HCT116 (cell line): ENCODE data around the gene MUC6. TPM values are rescaled to one million over a fixed set of nuclear protein-coding genes. Genes with fewer than 3 reads are reported as not detected.

Experiments used
- ATAC-seq: fragments of 200-7000 bp; cut with Tn5 transposase; 2 replicates; pipeline ENCODE4 v1.9.1; 2020; ENCODE audit warnings: mild to moderate bottlenecking, moderate library complexity
- BruUV-seq: library from RNA; stranded (reverse); fragments of 400-500 nt; replicated peaks from 2 replicates; lab custom pipeline; 2021; lab: Mats Ljungman, UMichigan
- CTCF ChIA-PET: fragments of 300-600 bp; sonication (Branson Sonifier 250); formaldehyde crosslinking; loops from one replicate; lab custom pipeline; 2021; ENCODE audit warnings: antibody characterized with exemption; lab: Charles Lee
- POLR2A ChIA-PET: fragments of 300-600, 350-600 bp; sonication (Branson Sonifier 250); formaldehyde crosslinking; loops from one replicate; lab custom pipeline; 2021; ENCODE audit warnings: antibody characterized with exemption; lab: Charles Lee
- RAD21 ChIA-PET, 2 experiments: fragments of 300-600 bp; sonication (Branson Sonifier 250); formaldehyde crosslinking; loops; one replicate each; lab custom pipeline; 2023; ENCODE audit warnings: low total read pairs in 2 of 2; ENCODE audit not compliant: uncharacterized antibody in 2 of 2, unreplicated experiment in 2 of 2, low non-redundant PET in 1 of 2; lab: Charles Lee
- DNase-seq: peaks from one replicate; pipeline ENCODE4 v3.0.0-alpha.2; 2010; ENCODE audit warnings: low read depth, low spot score
- H2AFZ ChIP-seq: fragments of 200-600 bp; shearing (Covaris generic), sonication (generic); 2 replicates; pipeline ENCODE4 v1.6.1; 2017; ENCODE audit warnings: low read depth, mixed run types, mixed read lengths, antibody characterized with exemption, low read length; ENCODE audit not compliant: poor library complexity, severe bottlenecking
- H3K27ac ChIP-seq: 2 replicates; pipeline ENCODE4 v1.5.1; 2012; ENCODE audit warnings: low read depth, low read length
- H3K27me3 ChIP-seq: fragments of 200-600 bp; sonication (generic); 2 replicates; pipeline ENCODE4 v1.6.1; 2016; ENCODE audit warnings: mixed run types, low read length, mixed read lengths; ENCODE audit not compliant: insufficient read depth
- H3K36me3 ChIP-seq, 2 experiments: fragments of 200-500 bp in 1 of 2; fragments of 200-600 bp in 1 of 2; sonication (Bioruptor generic) in 1 of 2; sonication (generic) in 1 of 2; 2 replicates each; pipeline versions ENCODE4 v1.5.1 to v1.6.1; 2014 to 2016; ENCODE audit warnings: low read length in 2 of 2, inconsistent platforms in 1 of 2, mixed read lengths in 1 of 2, mixed run types in 1 of 2; ENCODE audit not compliant: insufficient read depth in 2 of 2, control insufficient read depth in 1 of 2
- H3K4me1 ChIP-seq, 2 experiments: fragments of 200-600 bp in 1 of 2; sonication (generic) in 1 of 2; 2 replicates each; pipeline versions ENCODE4 v1.5.1 to v1.6.1; 2012 to 2017; ENCODE audit warnings: low read length in 2 of 2, inconsistent platforms in 1 of 2, mild to moderate bottlenecking in 1 of 2, mixed read lengths in 1 of 2, mixed run types in 1 of 2, moderate library complexity in 1 of 2; ENCODE audit not compliant: insufficient read depth in 2 of 2, control insufficient read depth in 1 of 2
- H3K4me2 ChIP-seq: fragments of 200-600 bp; sonication (generic); 2 replicates; pipeline ENCODE4 v1.6.1; 2017; ENCODE audit warnings: mixed run types, low read length, mixed read lengths
- H3K4me3 ChIP-seq, 2 experiments: fragments of 200-600 bp in 1 of 2; sonication (generic) in 1 of 2; replicated peaks in 1 of 2; 2 replicates each; pipeline ENCODE4 v1.5.1; 2011 to 2016; ENCODE audit warnings: low read length in 2 of 2, control low read depth in 1 of 2, low read depth in 1 of 2, mild to moderate bottlenecking in 1 of 2, mixed read lengths in 1 of 2, mixed run types in 1 of 2
- H3K79me2 ChIP-seq: fragments of 200-600 bp; sonication (generic); 2 replicates; pipeline ENCODE4 v1.6.1; 2017; ENCODE audit warnings: mild to moderate bottlenecking, mixed run types, low read length, moderate library complexity, mixed read lengths; ENCODE audit not compliant: insufficient read depth
- H3K9ac ChIP-seq: fragments of 200-600 bp; sonication (generic); 2 replicates; pipeline ENCODE4 v1.6.1; 2016; ENCODE audit warnings: low read length, mixed read lengths
- H3K9me2 ChIP-seq: fragments of 200-600 bp; sonication (generic), shearing (Covaris generic); 2 replicates; pipeline ENCODE4 v1.6.1; 2017; ENCODE audit warnings: mixed run types, mild to moderate bottlenecking, moderate library complexity; ENCODE audit not compliant: insufficient read depth
- H3K9me3 ChIP-seq, 2 experiments: fragments of 200-500 bp in 1 of 2; fragments of 200-600 bp in 1 of 2; sonication (Bioruptor generic) in 1 of 2; sonication (generic) in 1 of 2; 2 replicates each; pipeline ENCODE4 v1.6.1; 2014 to 2017; ENCODE audit warnings: low read length in 2 of 2, mixed read lengths in 2 of 2, inconsistent platforms in 1 of 2, low read depth in 1 of 2, mild to moderate bottlenecking in 1 of 2, mixed run types in 1 of 2, moderate library complexity in 1 of 2; ENCODE audit not compliant: control insufficient read depth in 1 of 2, insufficient read depth in 1 of 2
- H4K20me1 ChIP-seq: fragments of 200-600 bp; sonication (generic), shearing (Covaris generic); 2 replicates; pipeline ENCODE4 v1.6.1; 2017; ENCODE audit warnings: mixed run types, mild to moderate bottlenecking, moderate library complexity; ENCODE audit not compliant: insufficient read depth
- ATF3 ChIP-seq: IDR thresholded peaks from 2 replicates; pipeline ENCODE4 v1.6.1; 2012
- CBX3 ChIP-seq: IDR thresholded peaks from 2 replicates; pipeline ENCODE4 v1.6.1; 2012; ENCODE audit warnings: low read depth
- CEBPB ChIP-seq: IDR thresholded peaks from 2 replicates; pipeline ENCODE4 v1.6.1; 2012; ENCODE audit warnings: low read depth
- EGR1 ChIP-seq: IDR thresholded peaks from 2 replicates; pipeline ENCODE4 v1.6.1; 2012; ENCODE audit warnings: low read depth
- ELF1 ChIP-seq: IDR thresholded peaks from 2 replicates; pipeline ENCODE4 v1.6.1; 2012; ENCODE audit warnings: low read depth, borderline replicate concordance
- EZH2phosphoT487 ChIP-seq: fragments of 200-600 bp; IDR thresholded peaks from 2 replicates; pipeline ENCODE4 v1.6.1; 2018; ENCODE audit warnings: antibody characterized with exemption, borderline replicate concordance
- FOSL1 ChIP-seq: IDR thresholded peaks from 2 replicates; pipeline ENCODE4 v1.6.1; 2012; ENCODE audit warnings: low read depth
- MAX ChIP-seq: IDR thresholded peaks from 2 replicates; pipeline ENCODE4 v1.6.1; 2012
- POLR2AphosphoS5 ChIP-seq: IDR thresholded peaks from 2 replicates; pipeline ENCODE4 v1.6.1; 2011; ENCODE audit warnings: mild to moderate bottlenecking, low read depth, low read length, moderate library complexity
- RAD21 ChIP-seq: IDR thresholded peaks from 2 replicates; pipeline ENCODE4 v1.6.1; 2012; ENCODE audit warnings: low read depth, mild to moderate bottlenecking
- SIN3A ChIP-seq: IDR thresholded peaks from 2 replicates; pipeline ENCODE4 v1.6.1; 2012; ENCODE audit warnings: low read depth
- SRF ChIP-seq: IDR thresholded peaks from 2 replicates; pipeline ENCODE4 v1.6.1; 2012; ENCODE audit warnings: low read depth
- TCF7L2 ChIP-seq: IDR thresholded peaks from 2 replicates; pipeline ENCODE4 v1.7.0; 2011; ENCODE audit warnings: borderline replicate concordance, inconsistent platforms; ENCODE audit not compliant: insufficient read depth, insufficient read length; ENCODE audit errors: extremely low read depth
- YY1 ChIP-seq: IDR thresholded peaks from 2 replicates; pipeline ENCODE4 v1.6.1; 2011; ENCODE audit warnings: low read length, low read depth, moderate library complexity, mild to moderate bottlenecking; ENCODE audit not compliant: insufficient replicate concordance; ENCODE audit errors: extremely low read depth
- ZBTB33 ChIP-seq: IDR thresholded peaks from 2 replicates; pipeline ENCODE4 v1.6.1; 2011; ENCODE audit warnings: mild to moderate bottlenecking, low read length, moderate library complexity; ENCODE audit not compliant: insufficient replicate concordance; ENCODE audit errors: extremely low read depth
- ZNF274 ChIP-seq: fragments of 200-500 bp; sonication (Bioruptor generic); IDR thresholded peaks from 2 replicates; pipeline ENCODE4 v1.6.1; 2014; ENCODE audit warnings: mild to moderate bottlenecking, low read depth, low read length, inconsistent platforms
- intact Hi-C: fragments of 100-400 bp; cut with micrococcal nuclease; formaldehyde crosslinking; loops from 2 replicates; pipeline ENCODE4 v1.10.0; 2022
- total RNA-seq: library from RNA; stranded (reverse); gene quantifications from one replicate; pipeline ENCODE4 v1.2.1, GENCODE V29; 2021; ENCODE audit not compliant: unreplicated experiment

MUC6 gene
- total RNA-seq, 1 experiment from 2014 or later, result 0.02 TPM

- Histone ChIP-seq H3K4me2 (peak overlapping the region; percentile 69), H3K27ac (peak overlapping the region; percentile 74)
- POLR2A ChIA-PET, result no interaction called here
These were observed 23.9 kb upstream of the MUC6 start for GRCh38 chr11:1060410-1060809.

GRCh38 chr11:1059759-1060158 lies 23.2 kb upstream of the MUC6 start:
- Histone ChIP-seq H3K27me3 (no peaks in the 10 kb centered on the region), H3K9ac (peak overlapping the region; percentile 54; the same call in 1 of the 2 replicates), H2AFZ (no peak overlapping the region), H3K79me2 (no peaks in the 10 kb centered on the region), H3K27ac (no peak overlapping the region), H3K4me3 (no peak overlapping the region), H3K9me2 (no peaks in the 10 kb centered on the region), H4K20me1 (no peaks in the 10 kb centered on the region), H3K9me3 (peaks cover 0 to 7% of the 10 kb centered on the region in 2 experiments; a peak in 1 of 4 replicates), H3K4me1 (peaks cover 13 to 31% of the 10 kb centered on the region in 2 experiments), H3K36me3 (no peaks in the 10 kb centered on the region), H3K4me2 (peak overlapping the region; percentile 69; the same call in 1 of the 2 replicates)
- ChIA-PET RAD21 (no interaction called here), CTCF (no interaction called here), POLR2A (no interaction called here)
- TF ChIP-seq EZH2phosphoT487 (no peak), CEBPB (no peak), ZNF274 (no peak), TCF7L2 (no peak), FOSL1 (no peak), ATF3 (no peak), EGR1 (no peak), SIN3A (no peak), CBX3 (no peak), ZBTB33 (no peak), RAD21 (no peak), SRF (no peak), ELF1 (no peak)
- BruUV-seq, result no TSS peak
- intact Hi-C loops, result loop anchor here (5.0 to 10.0 kb wide), 2 partner anchors 132 to 185 kb away; partner anchors contain the start of gene AP2A2
- DNase-seq (no peak), ATAC-seq (no peak)

More at GRCh38 chr11:1060410-1060809, 23.9 kb upstream of the MUC6 start:
- peak overlapping the region; percentile 19 for H2AFZ ChIP-seq
- peaks cover 0 to 7% of the 10 kb centered on the region in 2 experiments; a peak in 1 of 4 replicates for H3K9me3 ChIP-seq
- ChIA-PET RAD21 (no interaction called here), CTCF (no interaction called here)
- H3K79me2 ChIP-seq, result no peaks in the 10 kb centered on the region
- intact Hi-C loops, result loop anchor here (5.0 kb wide), 1 partner anchor 133 kb away; the partner anchor contains the start of gene AP2A2
- no peaks in the 10 kb centered on the region for H3K27me3 ChIP-seq
- DNase-seq, result no peak
- TF ChIP-seq MAX (no peak), RAD21 (no peak), EZH2phosphoT487 (no peak), SRF (no peak), YY1 (no peak), POLR2AphosphoS5 (no peak)
- TF ChIP-seq, all 23 proteins: peak for 0
- Histone ChIP-seq H3K9me2 (no peaks in the 10 kb centered on the region), H3K4me3 (peak overlapping the region in 1 of 2 experiments; percentile 31; a peak in 2 of 4 replicates), H3K9ac (peak overlapping the region; percentile 54), H3K4me1 (peaks cover 13 to 31% of the 10 kb centered on the region in 2 experiments), H3K36me3 (no peaks in the 10 kb centered on the region), H4K20me1 (no peaks in the 10 kb centered on the region)
- ATAC-seq, result peak; percentile 52
- BruUV-seq, result TSS peak; percentile 74
